Skin epidermis (tissue), 12 donors: ENCODE measurements around the gene PCCA.
"Not testable (repeated sequence)": the region's sequence is repeated elsewhere in the genome, so short reads cannot be mapped to it uniquely, and the experiment has no call there.

Source experiments
- H3K27ac ChIP-seq, 21 experiments: fragments of 200-600 bp; sonication (generic) in 11 of 21; one replicate each; pipeline ENCODE4 v1.5.0; 2020; ENCODE audit warnings: mild to moderate bottlenecking in 3 of 21, inconsistent platforms in 2 of 21, moderate library complexity in 2 of 21
- H3K4me3 ChIP-seq, 7 experiments: fragments of 200-600 bp; sonication (generic) in 2 of 7; one replicate each; pipeline ENCODE4 v1.5.0; 2020; ENCODE audit warnings: inconsistent platforms in 2 of 7, mild to moderate bottlenecking in 2 of 7, moderate library complexity in 1 of 7

PCCA gene

DNA sequence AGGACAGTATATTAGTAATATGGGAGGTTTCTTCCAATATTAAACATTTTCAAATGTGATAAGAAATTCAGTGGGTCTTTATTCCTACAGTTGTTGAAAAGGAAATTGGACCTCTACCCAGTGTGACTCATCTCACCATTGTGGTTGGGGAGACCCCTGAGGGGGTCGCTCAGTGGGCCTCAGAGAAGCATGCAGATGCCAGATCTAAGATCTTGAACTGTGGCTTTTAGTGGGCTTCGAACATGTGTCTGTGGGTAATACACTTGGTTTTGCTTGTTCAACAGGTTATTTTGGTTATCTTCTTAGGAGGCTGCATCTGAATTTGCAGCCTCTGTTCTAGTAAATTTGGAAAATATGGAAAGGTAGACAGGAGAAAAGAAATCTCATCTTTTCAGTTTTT lies 132.3 kb downstream of the PCCA start:
- Histone ChIP-seq H3K27ac (no peak overlapping the region), H3K4me3 (no peak overlapping the region)

DNA sequence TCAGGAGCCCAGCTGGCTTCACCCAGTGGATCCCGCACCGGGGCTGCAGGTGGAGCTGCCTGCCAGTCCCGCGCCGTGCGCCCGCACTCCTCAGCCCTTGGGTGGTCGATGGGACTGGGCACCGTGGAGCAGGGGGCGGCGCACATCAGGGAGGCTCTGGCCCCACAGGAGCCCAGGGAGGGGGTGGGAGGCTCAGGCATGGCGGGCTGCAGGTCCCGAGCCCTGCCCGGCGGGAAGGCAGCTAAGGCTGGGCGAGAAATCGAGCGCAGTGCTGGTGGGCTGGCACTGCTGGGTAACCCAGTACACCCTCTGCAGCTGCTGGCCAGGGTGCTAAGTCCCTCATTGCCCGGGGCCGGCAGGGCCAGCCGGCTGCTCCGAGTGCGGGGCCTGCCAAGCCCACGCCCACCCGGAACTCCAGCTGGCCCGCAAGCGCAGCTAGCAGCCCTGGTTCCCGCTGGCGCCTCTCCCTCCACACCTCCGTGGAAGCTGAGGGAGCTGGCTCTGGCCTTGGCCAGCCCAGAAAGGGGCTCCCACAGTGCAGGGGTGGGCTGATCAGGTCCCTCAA lies 135.2 kb downstream of the PCCA start:
- not testable (repeated sequence) for H3K4me3 ChIP-seq, H3K27ac ChIP-seq

- peak overlapping the region in 8 of 21 experiments; percentile 14 to 65 (median 36) for H3K27ac ChIP-seq
- no peak overlapping the region for H3K4me3 ChIP-seq
Observed at GRCh38 chr13:100229603-100230002, 140.7 kb downstream of the PCCA start.

DNA sequence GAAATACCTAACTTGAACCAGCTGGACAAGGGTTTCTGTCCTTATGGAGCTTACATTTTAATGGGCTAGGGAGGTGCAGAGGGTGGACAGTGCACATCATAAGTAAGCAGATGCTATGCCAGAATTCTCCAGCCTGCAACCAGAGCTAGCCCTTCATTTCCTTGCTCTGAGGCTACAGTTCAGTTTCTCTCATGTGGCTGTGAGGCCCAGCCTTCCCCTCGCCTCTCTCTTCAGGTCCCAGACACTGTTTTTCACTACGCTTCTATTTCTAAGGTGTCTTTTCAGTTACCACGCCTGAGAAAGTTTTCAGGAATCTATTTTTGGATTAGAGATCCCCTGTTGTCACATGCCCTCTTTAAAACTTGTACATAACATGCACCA lies 141.9 kb downstream of the PCCA start:
- Histone ChIP-seq H3K4me3 (no peak overlapping the region), H3K27ac (peak overlapping the region in 10 of 21 experiments; percentile 8 to 49 (median 26))

DNA sequence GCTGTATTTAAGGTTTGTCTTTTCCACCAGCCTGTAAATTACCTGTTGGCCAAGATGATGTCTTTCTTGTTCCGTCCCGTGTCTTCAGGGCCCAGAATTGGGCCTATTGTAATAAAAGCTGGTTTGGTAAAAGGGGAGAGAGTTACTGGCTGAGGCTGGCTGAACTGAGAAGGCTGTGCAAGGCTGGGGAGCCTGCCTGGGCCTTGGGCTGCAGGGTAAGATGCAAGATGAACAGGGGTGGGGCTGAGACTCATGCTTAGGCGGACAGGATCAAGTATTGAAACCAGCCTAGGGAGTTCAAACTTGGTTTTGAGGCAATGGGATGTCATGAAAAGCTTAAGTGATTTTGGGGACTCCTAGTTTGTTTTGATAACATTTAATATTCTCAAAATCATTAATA lies 142.3 kb downstream of the PCCA start:
- peak overlapping the region in 9 of 21 experiments; percentile 8 to 49 (median 23) for H3K27ac ChIP-seq
- H3K4me3 ChIP-seq: no peak overlapping the region

GRCh38 chr13:100234006-100234405 lies 145.1 kb downstream of the PCCA start:
- peak overlapping the region in 1 of 21 experiments; percentile 24 for H3K27ac ChIP-seq
- H3K4me3 ChIP-seq: no peak overlapping the region

DNA sequence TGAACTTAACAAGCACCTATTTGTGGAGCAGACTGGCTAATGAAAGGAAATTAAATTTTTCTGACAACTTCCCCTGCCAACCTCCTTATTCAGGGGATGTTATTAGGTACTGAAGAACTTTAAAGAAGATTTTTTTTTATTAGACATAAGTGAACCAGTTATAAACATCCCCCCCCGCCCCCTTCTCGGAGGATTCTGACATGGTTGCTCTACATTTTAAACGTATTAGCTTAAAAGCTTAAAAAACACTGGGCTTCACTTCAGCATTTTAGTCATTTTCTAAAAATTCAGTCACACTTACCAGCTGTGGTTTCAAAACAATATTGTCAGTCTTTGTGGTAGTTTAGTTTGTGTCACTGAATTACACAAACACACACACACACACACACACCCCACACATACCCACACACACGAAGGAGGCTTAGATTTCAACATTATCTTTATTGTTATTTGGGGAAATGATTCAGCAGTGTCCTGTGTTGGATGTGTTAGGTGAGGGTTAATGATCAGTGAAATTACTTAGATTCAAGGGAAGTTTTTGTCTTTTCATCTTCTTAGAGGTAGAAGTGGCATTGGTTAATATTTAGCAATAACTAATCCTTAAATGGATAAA lies 145.7 kb downstream of the PCCA start:
- Histone ChIP-seq H3K27ac (peak overlapping the region in 2 of 21 experiments; percentile 19 to 24), H3K4me3 (no peak overlapping the region)

GRCh38 chr13:100235311-100235901 lies 146.5 kb downstream of the PCCA start:
- Histone ChIP-seq H3K27ac (peak overlapping the region in 1 of 21 experiments; percentile 19), H3K4me3 (no peak overlapping the region)

GRCh38 chr13:100240109-100240779 lies 151.4 kb downstream of the PCCA start:
- H3K4me3 ChIP-seq: no peak overlapping the region
- no peak overlapping the region for H3K27ac ChIP-seq

GRCh38 chr13:100244431-100244830 lies 155.5 kb downstream of the PCCA start:
- no peak overlapping the region for H3K4me3 ChIP-seq

DNA sequence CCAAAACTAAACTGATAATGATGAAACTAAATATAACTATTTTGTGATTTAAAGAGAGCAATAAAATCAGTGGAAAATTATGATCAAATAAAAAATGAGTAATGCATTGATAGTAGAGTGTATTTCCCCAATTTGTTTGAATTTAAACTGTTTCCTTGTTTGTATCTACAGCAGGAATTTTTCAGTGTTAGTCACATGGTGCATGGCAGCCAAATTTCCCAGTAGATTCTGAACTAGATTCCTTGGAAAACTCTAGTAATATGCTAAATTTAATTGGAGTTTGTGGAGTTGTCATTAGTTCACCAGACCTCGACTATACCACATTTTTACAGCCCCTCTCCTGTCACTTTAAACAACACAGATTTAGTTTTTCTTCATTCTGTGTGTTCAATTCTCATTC lies 156.2 kb downstream of the PCCA start:
- Histone ChIP-seq H3K27ac (no peak overlapping the region), H3K4me3 (no peak overlapping the region)

More at GRCh38 chr13:100244431-100244830, 155.5 kb downstream of the PCCA start:
- no peak overlapping the region for H3K27ac ChIP-seq

DNA sequence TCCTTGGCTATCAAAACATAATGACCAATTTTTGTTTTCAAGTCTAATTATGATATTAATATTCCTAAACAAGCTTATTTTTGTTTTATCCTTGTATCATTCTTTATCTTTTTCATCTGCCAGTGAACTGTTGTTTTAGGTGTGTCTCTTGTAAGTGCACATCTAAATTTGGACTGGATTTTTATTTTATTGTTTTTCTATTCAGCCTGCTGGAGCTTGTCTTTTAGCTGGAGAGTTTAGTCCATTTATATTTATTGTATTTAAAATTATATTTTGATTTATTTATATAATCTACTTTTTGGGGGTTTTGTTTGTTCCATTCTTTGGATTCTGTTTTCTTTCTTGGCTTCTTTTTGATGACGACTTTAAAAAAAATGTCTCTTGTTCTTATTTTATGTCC lies 159.0 kb downstream of the PCCA start:
- no peak overlapping the region for H3K27ac ChIP-seq
- H3K4me3 ChIP-seq: no peak overlapping the region

- Histone ChIP-seq H3K4me3 (no peak overlapping the region), H3K27ac (no peak overlapping the region)
Observed at GRCh38 chr13:100254002-100254401, 165.1 kb downstream of the PCCA start.

DNA sequence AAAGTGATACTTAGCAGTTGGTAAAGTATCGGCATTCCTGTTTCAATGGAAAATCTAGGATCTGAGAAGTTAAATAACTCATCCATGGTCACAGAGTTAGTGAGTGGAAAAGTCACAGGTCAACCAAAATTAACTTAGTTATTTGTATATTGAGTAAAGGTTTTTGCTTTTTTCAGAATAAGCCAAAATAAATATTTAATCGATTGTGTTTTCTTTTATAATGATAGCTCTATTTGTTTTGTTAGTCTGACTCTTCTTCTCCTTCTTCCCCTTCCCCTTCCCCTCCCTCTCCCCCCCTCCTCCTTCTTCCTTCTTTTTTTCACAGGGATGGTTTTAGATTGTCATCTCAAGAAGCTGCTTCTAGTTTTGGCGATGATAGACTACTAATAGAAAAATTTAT lies 173.5 kb downstream of the PCCA start:
- Histone ChIP-seq H3K4me3 (no peak overlapping the region), H3K27ac (no peak overlapping the region)

DNA sequence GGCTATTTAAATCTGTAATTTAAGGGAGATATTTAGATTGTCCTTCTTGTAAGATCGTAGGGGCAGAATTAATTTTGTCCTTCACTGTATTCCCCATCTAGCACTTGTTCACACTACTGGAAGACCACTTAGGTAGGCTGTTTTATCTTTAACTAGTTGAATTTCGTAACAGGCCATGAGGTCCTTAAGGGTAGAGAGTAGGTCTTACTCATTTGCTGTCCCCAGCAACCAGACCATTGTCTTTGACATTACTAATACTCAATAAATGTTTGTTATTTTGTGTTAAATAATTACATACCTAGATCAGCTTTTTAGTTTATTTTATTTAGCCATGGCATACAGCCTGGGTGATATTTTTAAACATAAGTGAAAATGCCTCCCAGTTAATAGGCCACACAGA lies 177.1 kb downstream of the PCCA start:
- H3K4me3 ChIP-seq: no peak overlapping the region
- H3K27ac ChIP-seq: no peak overlapping the region

DNA sequence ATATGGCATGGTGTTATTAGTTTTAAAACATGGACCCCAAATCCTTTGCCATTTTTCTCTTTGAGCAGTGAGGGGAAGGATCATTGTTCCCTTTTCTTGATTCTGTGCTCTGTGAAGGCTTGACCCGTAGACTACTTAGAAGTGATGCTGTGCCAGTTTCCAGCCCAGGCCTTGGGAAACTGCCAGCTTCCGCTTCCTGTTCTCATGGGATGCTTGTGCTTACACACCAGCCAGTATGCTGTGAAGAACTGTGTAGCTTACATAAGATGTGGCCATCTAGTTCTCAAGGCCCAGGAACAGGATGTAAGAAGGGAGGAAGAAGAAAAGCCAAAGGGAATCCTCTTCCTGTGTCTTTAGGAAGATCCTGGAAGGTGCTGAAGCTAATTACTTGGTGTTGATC lies 180.9 kb downstream of the PCCA start:
- Histone ChIP-seq H3K4me3 (no peak overlapping the region), H3K27ac (no peak overlapping the region)

- no peak overlapping the region for H3K27ac ChIP-seq
- H3K4me3 ChIP-seq: no peak overlapping the region
Observed at GRCh38 chr13:100273138-100273537, 184.2 kb downstream of the PCCA start.

GRCh38 chr13:100273552-100273951 lies 184.7 kb downstream of the PCCA start:
- no peak overlapping the region for H3K27ac ChIP-seq
- no peak overlapping the region for H3K4me3 ChIP-seq

DNA sequence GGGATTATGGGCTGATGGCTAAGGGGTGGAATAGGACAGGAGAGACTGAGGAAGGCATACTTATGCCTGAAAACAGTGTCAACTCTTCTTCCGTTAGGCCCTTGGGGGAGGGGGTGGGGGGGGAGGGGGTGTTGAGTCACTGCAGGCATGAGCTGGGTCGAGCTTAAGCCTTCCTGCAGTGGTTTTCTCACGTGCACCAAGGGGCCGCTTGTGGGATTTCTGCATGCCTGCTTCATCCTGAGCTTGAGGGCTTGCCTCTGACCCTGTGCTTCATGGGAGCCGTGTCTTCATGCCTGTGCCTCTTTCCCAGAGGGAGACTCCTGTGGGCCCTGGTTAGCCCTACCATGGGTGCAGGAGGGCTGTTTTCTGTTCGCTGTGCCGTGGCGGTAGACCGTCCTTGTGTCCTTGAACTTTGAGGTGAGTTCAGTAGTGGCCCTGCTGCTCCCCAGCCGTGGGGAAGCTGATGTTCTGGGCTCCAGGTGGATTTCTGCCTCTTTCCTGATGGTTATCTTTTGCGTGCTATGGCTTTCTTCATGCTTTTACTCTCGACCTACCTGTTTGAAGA lies 186.1 kb downstream of the PCCA start:
- H3K4me3 ChIP-seq: no peak overlapping the region
- H3K27ac ChIP-seq: no peak overlapping the region

- no peak overlapping the region for H3K27ac ChIP-seq
- H3K4me3 ChIP-seq: no peak overlapping the region
Observed at GRCh38 chr13:100275746-100276145, 186.9 kb downstream of the PCCA start.

DNA sequence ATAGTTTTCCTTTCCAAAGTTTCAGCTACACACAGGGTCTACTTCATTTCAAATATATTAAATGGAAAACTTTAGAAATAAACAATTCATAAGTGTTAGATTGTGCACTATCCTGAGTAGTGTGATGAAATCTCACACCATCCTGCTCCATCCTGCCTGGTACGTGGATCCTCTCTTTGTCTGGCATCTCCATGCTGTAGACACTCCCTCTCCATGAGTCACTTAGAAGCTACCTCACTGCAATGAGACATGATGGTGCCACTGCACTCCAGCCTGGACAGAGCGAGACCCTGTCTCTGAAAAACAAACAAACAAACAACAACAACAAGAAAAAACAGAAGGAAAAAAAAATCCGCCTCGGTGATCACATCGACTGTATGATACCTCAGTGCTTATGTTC lies 191.8 kb downstream of the PCCA start:
- Histone ChIP-seq H3K27ac (no peak overlapping the region), H3K4me3 (no peak overlapping the region)
